ENCODE data around the gene CNOT6.
A peak's percentile ranks its signal among the peaks of the same experiment; 100 is the strongest.
"Not testable (repeated sequence)": the region's sequence is repeated elsewhere in the genome, so short reads cannot be mapped to it uniquely, and the experiment has no call there.

The CNOT6 gene

DNA sequence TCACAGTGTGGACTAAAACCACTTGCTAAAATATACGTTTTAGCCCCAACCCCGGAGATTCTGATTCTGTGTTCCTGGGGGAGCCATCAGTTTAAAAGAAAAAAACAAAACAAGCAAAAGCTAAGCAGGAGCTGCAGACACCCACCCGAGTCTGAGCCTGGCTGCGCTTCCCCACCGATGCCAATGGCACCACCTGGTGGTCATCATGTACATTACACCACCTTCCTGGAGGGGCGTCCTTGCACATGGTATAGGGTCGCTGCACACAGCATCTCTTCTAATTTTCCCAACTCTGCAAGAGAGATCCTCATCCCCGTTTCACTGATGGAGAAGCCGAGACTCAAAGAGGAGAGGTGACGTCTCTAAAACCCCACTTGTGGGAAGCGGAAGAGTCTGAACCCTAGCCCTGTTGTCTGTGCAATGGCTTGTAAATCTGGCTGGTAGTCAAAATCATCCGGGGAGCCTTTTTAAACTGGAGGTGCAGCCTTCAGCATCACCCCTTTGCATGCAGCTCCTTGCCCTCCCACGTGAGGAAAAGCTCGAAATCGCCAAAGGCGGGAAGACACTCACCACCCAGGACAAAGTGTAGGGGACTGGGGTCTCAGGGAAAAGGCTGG, 23.1 kb upstream of the CNOT6 start:
- FAIRE-seq (peak; percentile 95), DNase-seq (ENCODE audit: insufficient read length, low spot score) (peak; percentile 76)
- no peak for TF ChIP-seq POLR2AphosphoS5 (IDR thresholded peaks at IDR 0.05; ENCODE audit: low read depth, low read length)
- no peak for TF ChIP-seq POLR2A (IDR thresholded peaks at IDR 0.05; ENCODE audit: low read depth, low read length)
- TF ChIP-seq TAF1 (IDR thresholded peaks at IDR 0.05; ENCODE audit: low read depth, low read length), result no peak
- TF ChIP-seq SPI1 (IDR thresholded peaks at IDR 0.05; ENCODE audit: low read depth, low read length), result no peak
- no peak for TF ChIP-seq POU2F2 (IDR thresholded peaks at IDR 0.05; ENCODE audit: low read depth, low read length)
- no peak for TF ChIP-seq PAX5 (IDR thresholded peaks at IDR 0.05; ENCODE audit: insufficient read depth, low read length, severe bottlenecking)

DNA sequence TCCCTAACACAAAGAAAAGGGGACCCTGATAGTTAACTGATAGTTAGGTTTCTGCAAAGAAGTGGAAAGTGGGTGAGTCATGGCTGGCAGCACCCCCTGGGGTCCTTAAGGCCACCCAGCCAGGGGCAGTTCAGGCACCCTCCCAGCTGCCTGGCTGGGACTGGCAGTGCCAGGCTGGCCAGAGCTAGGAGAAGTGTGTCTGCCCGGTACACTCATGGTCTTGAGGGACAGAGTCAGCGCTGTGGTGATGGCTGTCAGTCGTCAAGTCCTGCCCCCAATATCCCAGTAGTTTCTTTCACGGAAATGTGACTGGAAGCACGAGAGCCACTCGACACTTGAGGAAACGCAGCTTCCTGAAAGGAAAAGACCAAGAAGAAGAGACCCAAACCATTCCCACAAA, 22.3 kb upstream of the CNOT6 start:
- DNase-seq (ENCODE audit: insufficient read length, low spot score) (no peak), FAIRE-seq (no peak)
- TF ChIP-seq POU2F2 (IDR thresholded peaks at IDR 0.05; ENCODE audit: low read depth, low read length) (no peak), SPI1 (IDR thresholded peaks at IDR 0.05; ENCODE audit: low read depth, low read length) (no peak), TAF1 (IDR thresholded peaks at IDR 0.05; ENCODE audit: low read depth, low read length) (no peak), POLR2A (IDR thresholded peaks at IDR 0.05; ENCODE audit: low read depth, low read length) (no peak), PAX5 (IDR thresholded peaks at IDR 0.05; ENCODE audit: insufficient read depth, low read length, severe bottlenecking) (no peak), POLR2AphosphoS5 (IDR thresholded peaks at IDR 0.05; ENCODE audit: low read depth, low read length) (no peak)

DNA sequence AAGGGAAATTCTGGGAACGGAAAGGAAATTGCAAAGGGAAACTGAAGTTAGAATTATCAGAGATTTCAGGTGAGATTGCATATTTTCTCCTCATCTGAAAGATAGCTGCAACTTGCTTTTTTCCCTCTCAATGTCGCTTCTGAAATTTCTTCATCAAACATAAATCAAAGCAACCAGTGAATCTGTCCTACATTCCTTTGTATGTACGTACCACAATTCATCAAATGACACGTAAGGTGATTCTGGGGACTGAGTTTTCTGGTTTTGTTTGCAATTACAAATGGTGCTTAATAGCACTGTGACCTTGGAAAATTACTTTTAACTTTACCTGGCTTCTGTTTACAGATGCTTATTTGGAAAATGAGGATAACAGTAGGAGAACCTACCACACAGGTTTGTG, 21.9 kb upstream of the CNOT6 start:
- TF ChIP-seq TAF1 (IDR thresholded peaks at IDR 0.05; ENCODE audit: low read depth, low read length) (no peak), PAX5 (IDR thresholded peaks at IDR 0.05; ENCODE audit: insufficient read depth, low read length, severe bottlenecking) (no peak), POLR2A (IDR thresholded peaks at IDR 0.05; ENCODE audit: low read depth, low read length) (no peak), POLR2AphosphoS5 (IDR thresholded peaks at IDR 0.05; ENCODE audit: low read depth, low read length) (no peak), SPI1 (IDR thresholded peaks at IDR 0.05; ENCODE audit: low read depth, low read length) (no peak), POU2F2 (IDR thresholded peaks at IDR 0.05; ENCODE audit: low read depth, low read length) (no peak)
- no peak for DNase-seq (ENCODE audit: insufficient read length, low spot score)
- no peak for FAIRE-seq

DNA sequence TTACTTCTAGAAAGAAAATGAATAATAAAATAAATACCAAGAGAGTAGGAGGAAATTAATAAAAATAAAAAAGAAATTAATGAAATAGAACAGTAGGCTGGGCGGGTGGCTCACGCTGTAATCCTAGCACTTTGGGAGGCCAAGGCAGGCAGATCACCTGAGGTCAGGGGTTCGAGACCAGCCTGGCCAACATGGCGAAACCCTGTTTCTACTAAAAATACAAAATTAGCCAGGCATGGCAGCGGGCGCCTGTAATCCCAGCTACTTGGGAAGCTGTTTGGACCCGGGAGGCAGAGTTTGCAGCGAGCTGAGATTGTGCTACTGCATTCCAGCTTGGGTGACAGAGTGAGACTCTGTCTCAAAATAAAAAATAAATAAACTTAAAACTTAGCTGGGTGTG, 20.8 kb upstream of the CNOT6 start:
- not testable (repeated sequence) for DNase-seq (ENCODE audit: insufficient read length, low spot score); FAIRE-seq

- FAIRE-seq (no peak), DNase-seq (ENCODE audit: insufficient read length, low spot score) (no peak)
- TF ChIP-seq POLR2A (IDR thresholded peaks at IDR 0.05; ENCODE audit: low read depth, low read length) (no peak), POU2F2 (IDR thresholded peaks at IDR 0.05; ENCODE audit: low read depth, low read length) (no peak), SPI1 (IDR thresholded peaks at IDR 0.05; ENCODE audit: low read depth, low read length) (no peak), PAX5 (IDR thresholded peaks at IDR 0.05; ENCODE audit: insufficient read depth, low read length, severe bottlenecking) (no peak), TAF1 (IDR thresholded peaks at IDR 0.05; ENCODE audit: low read depth, low read length) (no peak), POLR2AphosphoS5 (IDR thresholded peaks at IDR 0.05; ENCODE audit: low read depth, low read length) (no peak)
Measured at GRCh38 chr5:180474569-180474968, 19.6 kb upstream of the CNOT6 start.

- not testable (repeated sequence) for DNase-seq (ENCODE audit: insufficient read length, low spot score); FAIRE-seq
Measured at GRCh38 chr5:180475969-180476524, 18.1 kb upstream of the CNOT6 start.

DNA sequence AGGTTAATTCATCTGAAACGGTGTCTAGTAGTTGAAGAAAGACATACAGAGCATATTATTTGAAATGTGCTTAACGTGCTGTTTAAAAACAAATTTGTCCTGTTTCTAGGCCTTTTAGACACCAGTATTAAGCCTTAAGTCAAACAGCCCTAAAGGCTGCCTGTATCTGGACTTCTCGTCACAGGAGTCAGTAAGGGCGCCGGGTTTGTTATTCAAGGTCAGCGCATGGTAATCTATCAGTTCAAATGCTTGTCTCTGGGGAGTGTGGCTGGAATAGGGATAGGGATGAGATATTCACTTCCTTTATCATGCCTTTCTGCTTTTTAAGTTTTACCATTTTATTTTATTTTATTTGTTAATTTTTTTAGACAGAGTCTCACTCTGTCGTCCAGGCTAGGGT, 9.4 kb upstream of the CNOT6 start:
- TF ChIP-seq PAX5 (IDR thresholded peaks at IDR 0.05; ENCODE audit: insufficient read depth, low read length, severe bottlenecking) (no peak), TAF1 (IDR thresholded peaks at IDR 0.05; ENCODE audit: low read depth, low read length) (no peak), SPI1 (IDR thresholded peaks at IDR 0.05; ENCODE audit: low read depth, low read length) (no peak), POU2F2 (IDR thresholded peaks at IDR 0.05; ENCODE audit: low read depth, low read length) (no peak), POLR2A (IDR thresholded peaks at IDR 0.05; ENCODE audit: low read depth, low read length) (no peak), POLR2AphosphoS5 (IDR thresholded peaks at IDR 0.05; ENCODE audit: low read depth, low read length) (no peak)
- DNase-seq (ENCODE audit: insufficient read length, low spot score) (no peak), FAIRE-seq (no peak)

- no peak for FAIRE-seq
- DNase-seq (ENCODE audit: insufficient read length, low spot score), result no peak
- no peak for TF ChIP-seq POU2F2 (IDR thresholded peaks at IDR 0.05; ENCODE audit: low read depth, low read length)
- TF ChIP-seq POLR2A (IDR thresholded peaks at IDR 0.05; ENCODE audit: low read depth, low read length), result no peak
- no peak for TF ChIP-seq TAF1 (IDR thresholded peaks at IDR 0.05; ENCODE audit: low read depth, low read length)
- TF ChIP-seq SPI1 (IDR thresholded peaks at IDR 0.05; ENCODE audit: low read depth, low read length), result no peak
- TF ChIP-seq PAX5 (IDR thresholded peaks at IDR 0.05; ENCODE audit: insufficient read depth, low read length, severe bottlenecking), result no peak
- TF ChIP-seq POLR2AphosphoS5 (IDR thresholded peaks at IDR 0.05; ENCODE audit: low read depth, low read length), result no peak
Measured at GRCh38 chr5:180486636-180487149, 7.5 kb upstream of the CNOT6 start.

DNA sequence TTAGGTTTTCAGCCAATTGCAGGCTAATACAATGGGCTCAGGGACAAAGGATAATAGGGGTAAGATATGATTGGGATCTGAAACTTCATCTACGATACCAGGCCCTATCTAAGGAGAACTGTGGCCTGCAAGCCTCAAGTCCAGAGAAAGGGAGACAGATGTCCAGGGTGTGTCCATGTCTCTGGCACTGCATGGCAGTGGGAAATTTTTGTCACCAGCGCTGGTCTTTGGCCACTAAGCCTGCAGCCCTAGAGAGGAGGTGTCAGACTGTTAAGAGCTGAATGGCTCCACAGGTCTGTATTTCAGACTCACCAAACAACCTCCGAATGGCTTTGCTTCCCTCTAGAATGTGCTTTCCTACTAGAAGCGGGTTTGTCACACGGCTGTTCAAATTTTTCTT, 6.6 kb upstream of the CNOT6 start:
- FAIRE-seq, result no peak
- no peak for DNase-seq (ENCODE audit: insufficient read length, low spot score)
- TF ChIP-seq SPI1 (IDR thresholded peaks at IDR 0.05; ENCODE audit: low read depth, low read length) (no peak), TAF1 (IDR thresholded peaks at IDR 0.05; ENCODE audit: low read depth, low read length) (no peak), PAX5 (IDR thresholded peaks at IDR 0.05; ENCODE audit: insufficient read depth, low read length, severe bottlenecking) (no peak), POU2F2 (IDR thresholded peaks at IDR 0.05; ENCODE audit: low read depth, low read length) (no peak)

- no peak for DNase-seq (ENCODE audit: insufficient read length, low spot score)
- no peak for FAIRE-seq
- no peak for TF ChIP-seq POLR2A (IDR thresholded peaks at IDR 0.05; ENCODE audit: low read depth, low read length)
- TF ChIP-seq TAF1 (IDR thresholded peaks at IDR 0.05; ENCODE audit: low read depth, low read length), result no peak
- TF ChIP-seq POU2F2 (IDR thresholded peaks at IDR 0.05; ENCODE audit: low read depth, low read length), result no peak
- TF ChIP-seq POLR2AphosphoS5 (IDR thresholded peaks at IDR 0.05; ENCODE audit: low read depth, low read length), result no peak
- no peak for TF ChIP-seq PAX5 (IDR thresholded peaks at IDR 0.05; ENCODE audit: insufficient read depth, low read length, severe bottlenecking)
- no peak for TF ChIP-seq SPI1 (IDR thresholded peaks at IDR 0.05; ENCODE audit: low read depth, low read length)
Measured at GRCh38 chr5:180491496-180491895, 2.7 kb upstream of the CNOT6 start.

Measured in GM12891 (cell line).